Measurements from ENCODE around the gene SAG. TPM values are rescaled to one million over a fixed set of nuclear protein-coding genes. Genes with fewer than 3 reads are reported as not detected.

Gene SAG
- total RNA-seq, 1 donor from 2014 or later = 0.04 TPM

GRCh38 chr2:233368756-233369155 lies 61.1 kb downstream of the SAG start:
- CTCF ChIA-PET = no interaction called here
- H3K4me3 Mint-ChIP-seq = peak overlapping the region; percentile 1
- POLR2A ChIA-PET = no interaction called here
- no peaks in the 10 kb centered on the region for H3K27me3 Mint-ChIP-seq
- no peak for TF ChIP-seq CTCF (IDR thresholded peaks at IDR 0.05)
- peaks cover under 1% of the 10 kb centered on the region for H3K9me3 Mint-ChIP-seq
- H3K4me1 Mint-ChIP-seq = peaks cover 80% of the 10 kb centered on the region
- H3K36me3 Mint-ChIP-seq (ENCODE audit: low read depth) = peaks cover 63% of the 10 kb centered on the region
- intact Hi-C loops (cut with micrococcal nuclease) = loop anchor here (1.0 kb wide), 1 partner anchor 12 kb away; no protein-coding TSS in a partner anchor
- ATAC-seq (ENCODE audit: low read depth) (no peak), DNase-seq (no peak)
- no peak overlapping the region for H3K27ac Mint-ChIP-seq

GRCh38 chr2:233369462-233369861 lies 61.8 kb downstream of the SAG start:
- TF ChIP-seq CTCF (IDR thresholded peaks at IDR 0.05) = no peak
- peaks cover 78% of the 10 kb centered on the region for H3K4me1 Mint-ChIP-seq
- peak overlapping the region; percentile 72 for H3K27ac Mint-ChIP-seq
- DNase-seq (no peak), ATAC-seq (ENCODE audit: low read depth) (no peak)
- CTCF ChIA-PET = interaction anchor here (1.3 kb wide), 1 partner anchor 74 kb away, joined by 3 read pairs; no protein-coding TSS in a partner anchor
- H3K36me3 Mint-ChIP-seq (ENCODE audit: low read depth) = peaks cover 59% of the 10 kb centered on the region
- intact Hi-C loops (cut with micrococcal nuclease) = loop anchor here (1.0 kb wide), 1 partner anchor 11 kb away; no protein-coding TSS in a partner anchor
- POLR2A ChIA-PET = interaction anchor here (0.6 to 1.6 kb wide), 4 partner anchors 7 to 115 kb away, joined by 3 to 6 read pairs (median 4); no protein-coding TSS in a partner anchor
- H3K27me3 Mint-ChIP-seq = no peaks in the 10 kb centered on the region
- H3K4me3 Mint-ChIP-seq = no peak overlapping the region
- H3K9me3 Mint-ChIP-seq = no peaks in the 10 kb centered on the region

GRCh38 chr2:233369897-233370685 lies 62.5 kb downstream of the SAG start:
- intact Hi-C loops (cut with micrococcal nuclease) = loop anchor here (1.0 kb wide), 2 partner anchors 10 to 13 kb away; no protein-coding TSS in a partner anchor
- H3K27me3 Mint-ChIP-seq = no peaks in the 10 kb centered on the region
- peak overlapping the region; percentile 44 for H3K4me3 Mint-ChIP-seq
- peak; percentile 54 for ATAC-seq (ENCODE audit: low read depth)
- DNase-seq = no peak
- peak overlapping the region; percentile 72 for H3K27ac Mint-ChIP-seq
- peaks cover 57% of the 10 kb centered on the region for H3K36me3 Mint-ChIP-seq (ENCODE audit: low read depth)
- ChIA-PET POLR2A (interaction anchor here (0.6 to 1.6 kb wide), 4 partner anchors 8 to 114 kb away, joined by 3 to 6 read pairs (median 4); no protein-coding TSS in a partner anchor), CTCF (interaction anchor here (1.3 kb wide), 1 partner anchor 73 kb away, joined by 3 read pairs; no protein-coding TSS in a partner anchor)
- H3K4me1 Mint-ChIP-seq = peaks cover 80% of the 10 kb centered on the region
- H3K9me3 Mint-ChIP-seq = no peaks in the 10 kb centered on the region
- no peak for TF ChIP-seq CTCF (IDR thresholded peaks at IDR 0.05)

- H3K36me3 Mint-ChIP-seq (ENCODE audit: low read depth) = peaks cover 55% of the 10 kb centered on the region
- no peak for DNase-seq
- intact Hi-C loops (cut with micrococcal nuclease) = no loop called here
- H3K9me3 Mint-ChIP-seq = no peaks in the 10 kb centered on the region
- ChIA-PET CTCF (interaction anchor here (0.5 kb wide), 1 partner anchor 34 kb away, joined by 3 read pairs; no protein-coding TSS in a partner anchor), POLR2A (interaction anchor here (0.9 kb wide), 1 partner anchor 18 kb away, joined by 3 read pairs; the partner anchor contains the start of gene DGKD)
- no peaks in the 10 kb centered on the region for H3K27me3 Mint-ChIP-seq
- peaks cover 82% of the 10 kb centered on the region for H3K4me1 Mint-ChIP-seq
- no peak overlapping the region for H3K4me3 Mint-ChIP-seq
- H3K27ac Mint-ChIP-seq = peak overlapping the region; percentile 46
- no peak for ATAC-seq (ENCODE audit: low read depth)
- TF ChIP-seq CTCF (IDR thresholded peaks at IDR 0.05) = no peak
Observed at GRCh38 chr2:233371641-233372040, 64.0 kb downstream of the SAG start.

- intact Hi-C loops (cut with micrococcal nuclease) = no loop called here
- CTCF ChIA-PET = interaction anchor here (1.4 kb wide), 1 partner anchor 70 kb away, joined by 4 read pairs; no protein-coding TSS in a partner anchor
- POLR2A ChIA-PET = interaction anchor here (0.9 to 1.2 kb wide), 2 partner anchors 17 to 20 kb away, joined by 3 to 6 read pairs; no protein-coding TSS in a partner anchor
- H3K9me3 Mint-ChIP-seq = no peaks in the 10 kb centered on the region
- no peak for DNase-seq
- no peak for ATAC-seq (ENCODE audit: low read depth)
- no peaks in the 10 kb centered on the region for H3K27me3 Mint-ChIP-seq
- peak overlapping the region; percentile 57 for H3K27ac Mint-ChIP-seq
- TF ChIP-seq CTCF (IDR thresholded peaks at IDR 0.05) = no peak
- peaks cover 62% of the 10 kb centered on the region for H3K36me3 Mint-ChIP-seq (ENCODE audit: low read depth)
- H3K4me1 Mint-ChIP-seq = peaks cover 75% of the 10 kb centered on the region
- H3K4me3 Mint-ChIP-seq = no peak overlapping the region
Observed at GRCh38 chr2:233372855-233373254, 65.2 kb downstream of the SAG start.
